Left kidney (tissue), 2 donors: ENCODE data around the gene SUGCT. TPM values are rescaled to one million over a fixed set of nuclear protein-coding genes. Genes with fewer than 3 reads are reported as not detected.

Experiments
- DNase-seq: peaks from one replicate; pipeline ENCODE4 v3.0.0-alpha.2; 2013
- polyA plus RNA-seq: library from polyadenylated mRNA; unstranded; fragments of 120-200 nt; gene quantifications from one replicate; pipeline ENCODE4 v1.2.1, GENCODE V29; 2013; ENCODE audit not compliant: insufficient read length

The SUGCT gene
- polyA plus RNA-seq, 1 donor = 14.0 TPM

GRCh38 chr7:40527723-40528122, 392.9 kb downstream of the SUGCT start:
- DNase-seq = no peak

GRCh38 chr7:40530292-40530691, 395.5 kb downstream of the SUGCT start:
- no peak for DNase-seq

GRCh38 chr7:40531956-40532355, 397.2 kb downstream of the SUGCT start:
- no peak for DNase-seq

GRCh38 chr7:40535678-40536077, 400.9 kb downstream of the SUGCT start:
- DNase-seq = no peak

- DNase-seq = no peak
Measured at GRCh38 chr7:40536421-40536820, 401.6 kb downstream of the SUGCT start.

- DNase-seq = no peak
Measured at GRCh38 chr7:40538281-40538680, 403.5 kb downstream of the SUGCT start.

GRCh38 chr7:40541336-40541735, 406.5 kb downstream of the SUGCT start:
- DNase-seq = no peak

- no peak for DNase-seq
Measured at GRCh38 chr7:40542982-40543741, 408.4 kb downstream of the SUGCT start.

- DNase-seq = no peak
Measured at GRCh38 chr7:40544221-40544723, 409.5 kb downstream of the SUGCT start.

GRCh38 chr7:40544871-40545303, 410.1 kb downstream of the SUGCT start:
- no peak for DNase-seq

- DNase-seq = no peak
Measured at GRCh38 chr7:40545739-40546138, 410.9 kb downstream of the SUGCT start.

- no peak for DNase-seq
Measured at GRCh38 chr7:40546616-40547501, 412.1 kb downstream of the SUGCT start.

- DNase-seq = no peak
Measured at GRCh38 chr7:40549372-40550039, 414.7 kb downstream of the SUGCT start.

- no peak for DNase-seq
Measured at GRCh38 chr7:40551685-40552576, 417.1 kb downstream of the SUGCT start.

GRCh38 chr7:40560672-40561071, 425.9 kb downstream of the SUGCT start:
- no peak for DNase-seq

- no peak for DNase-seq
Measured at GRCh38 chr7:40566879-40567278, 432.1 kb downstream of the SUGCT start.

- DNase-seq = no peak
Measured at GRCh38 chr7:40569326-40569725, 434.5 kb downstream of the SUGCT start.

- no peak for DNase-seq
Measured at GRCh38 chr7:40570223-40570622, 435.4 kb downstream of the SUGCT start.

- no peak for DNase-seq
Measured at GRCh38 chr7:40571796-40572195, 437.0 kb downstream of the SUGCT start.

- no peak for DNase-seq
Measured at GRCh38 chr7:40572810-40573465, 438.1 kb downstream of the SUGCT start.

GRCh38 chr7:40579401-40579800, 444.6 kb downstream of the SUGCT start:
- no peak for DNase-seq
